SK-N-SH treated with all-trans-retinoic acid at 6 μM for 48 hours (cell line): ENCODE measurements around the gene LDB2.

Experiments
- CSDC2 ChIP-seq: fragments of 250-450 bp; sonication (Bioruptor Pico); IDR thresholded peaks from 2 replicates; pipeline ENCODE4 v1.5.0; 2020; ENCODE audit warnings: mild to moderate bottlenecking, moderate library complexity
- OSR1 ChIP-seq: fragments of 250-450 bp; sonication (Bioruptor Pico); IDR thresholded peaks from 2 replicates; pipeline ENCODE4 v1.8.0; 2022; ENCODE audit warnings: moderate library complexity, mild to moderate bottlenecking, inconsistent platforms
- PATZ1 ChIP-seq: fragments of 250-450 bp; sonication (Bioruptor Pico); IDR thresholded peaks from 2 replicates; pipeline ENCODE4 v1.8.0; 2020; ENCODE audit warnings: mild to moderate bottlenecking, moderate library complexity, borderline replicate concordance
- POU6F1 ChIP-seq: fragments of 250-450 bp; sonication (Bioruptor Pico); IDR thresholded peaks from 2 replicates; pipeline ENCODE4 v1.8.0; 2021; ENCODE audit warnings: low read depth, mild to moderate bottlenecking, moderate library complexity, borderline replicate concordance
- RARB ChIP-seq: fragments of 250-450 bp; sonication (Bioruptor Pico); IDR thresholded peaks from 2 replicates; pipeline ENCODE4 v1.8.0; 2021; ENCODE audit warnings: mild to moderate bottlenecking, moderate library complexity

- no peak for TF ChIP-seq RARB (CRISPR knock-in tag)
- no peak for TF ChIP-seq POU6F1 (CRISPR knock-in tag)
- TF ChIP-seq CSDC2 (CRISPR knock-in tag) = no peak
- TF ChIP-seq OSR1 (CRISPR knock-in tag) = no peak
- TF ChIP-seq PATZ1 (CRISPR knock-in tag) = no peak
These were observed 78.8 kb downstream of the LDB2 start for GRCh38 chr4:16819652-16820051.
